ENCODE data around the gene FBXO3. TPM values are rescaled to one million over a fixed set of nuclear protein-coding genes. Genes with fewer than 3 reads are reported as not detected.

Gene FBXO3
- total and polyA plus RNA-seq, 9 of the 15 experiments (the other 6 are each of a cell fraction or from before 2014, with no cell fraction given) = 11.6 to 59.3 (median 29.2) TPM

DNA sequence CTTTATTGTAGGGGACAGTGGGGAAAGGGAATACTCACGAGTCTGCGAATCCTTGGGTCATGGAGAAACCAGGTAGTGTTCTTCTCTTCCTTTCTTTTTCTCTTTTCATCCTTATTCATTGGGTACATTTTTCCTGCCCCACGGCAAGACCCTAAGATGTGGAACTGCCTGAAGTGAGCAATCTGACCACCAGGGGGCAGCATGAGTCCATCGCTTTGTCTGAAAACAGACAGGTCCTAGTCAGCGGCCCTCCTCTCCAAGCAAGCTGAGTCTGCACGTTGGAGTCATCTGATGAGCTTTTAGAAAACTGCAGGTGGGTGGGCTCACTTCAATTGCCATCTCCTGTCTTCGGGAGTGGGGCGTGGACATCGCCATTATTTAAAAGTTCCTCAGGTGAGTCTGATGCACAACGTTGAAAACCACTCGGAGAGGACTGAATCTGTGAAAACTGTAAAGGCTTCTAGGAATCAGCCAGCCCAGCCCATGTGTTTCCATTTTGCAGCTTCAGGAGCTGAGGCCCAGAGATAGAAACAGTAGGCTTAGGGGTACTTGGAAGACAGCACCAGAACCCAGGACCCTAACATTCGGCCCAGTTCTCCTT lies 34.0 kb upstream of the FBXO3 start (continued):
- TF ChIP-seq, protein P1, sequence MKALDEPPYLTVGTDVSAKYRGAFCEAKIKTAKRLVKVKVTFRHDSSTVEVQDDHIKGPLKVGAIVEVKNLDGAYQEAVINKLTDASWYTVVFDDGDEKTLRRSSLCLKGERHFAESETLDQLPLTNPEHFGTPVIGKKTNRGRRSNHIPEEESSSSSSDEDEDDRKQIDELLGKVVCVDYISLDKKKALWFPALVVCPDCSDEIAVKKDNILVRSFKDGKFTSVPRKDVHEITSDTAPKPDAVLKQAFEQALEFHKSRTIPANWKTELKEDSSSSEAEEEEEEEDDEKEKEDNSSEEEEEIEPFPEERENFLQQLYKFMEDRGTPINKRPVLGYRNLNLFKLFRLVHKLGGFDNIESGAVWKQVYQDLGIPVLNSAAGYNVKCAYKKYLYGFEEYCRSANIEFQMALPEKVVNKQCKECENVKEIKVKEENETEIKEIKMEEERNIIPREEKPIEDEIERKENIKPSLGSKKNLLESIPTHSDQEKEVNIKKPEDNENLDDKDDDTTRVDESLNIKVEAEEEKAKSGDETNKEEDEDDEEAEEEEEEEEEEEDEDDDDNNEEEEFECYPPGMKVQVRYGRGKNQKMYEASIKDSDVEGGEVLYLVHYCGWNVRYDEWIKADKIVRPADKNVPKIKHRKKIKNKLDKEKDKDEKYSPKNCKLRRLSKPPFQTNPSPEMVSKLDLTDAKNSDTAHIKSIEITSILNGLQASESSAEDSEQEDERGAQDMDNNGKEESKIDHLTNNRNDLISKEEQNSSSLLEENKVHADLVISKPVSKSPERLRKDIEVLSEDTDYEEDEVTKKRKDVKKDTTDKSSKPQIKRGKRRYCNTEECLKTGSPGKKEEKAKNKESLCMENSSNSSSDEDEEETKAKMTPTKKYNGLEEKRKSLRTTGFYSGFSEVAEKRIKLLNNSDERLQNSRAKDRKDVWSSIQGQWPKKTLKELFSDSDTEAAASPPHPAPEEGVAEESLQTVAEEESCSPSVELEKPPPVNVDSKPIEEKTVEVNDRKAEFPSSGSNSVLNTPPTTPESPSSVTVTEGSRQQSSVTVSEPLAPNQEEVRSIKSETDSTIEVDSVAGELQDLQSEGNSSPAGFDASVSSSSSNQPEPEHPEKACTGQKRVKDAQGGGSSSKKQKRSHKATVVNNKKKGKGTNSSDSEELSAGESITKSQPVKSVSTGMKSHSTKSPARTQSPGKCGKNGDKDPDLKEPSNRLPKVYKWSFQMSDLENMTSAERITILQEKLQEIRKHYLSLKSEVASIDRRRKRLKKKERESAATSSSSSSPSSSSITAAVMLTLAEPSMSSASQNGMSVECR (CRISPR knock-in tag; IDR thresholded peaks at IDR 0.05) = no peak
- peak; percentile 86 for TF ChIP-seq SMC3 (conservative IDR thresholded peaks at IDR 0.05; ENCODE audit: insufficient read depth, low read depth, low read length)
- TF ChIP-seq, protein P2, sequence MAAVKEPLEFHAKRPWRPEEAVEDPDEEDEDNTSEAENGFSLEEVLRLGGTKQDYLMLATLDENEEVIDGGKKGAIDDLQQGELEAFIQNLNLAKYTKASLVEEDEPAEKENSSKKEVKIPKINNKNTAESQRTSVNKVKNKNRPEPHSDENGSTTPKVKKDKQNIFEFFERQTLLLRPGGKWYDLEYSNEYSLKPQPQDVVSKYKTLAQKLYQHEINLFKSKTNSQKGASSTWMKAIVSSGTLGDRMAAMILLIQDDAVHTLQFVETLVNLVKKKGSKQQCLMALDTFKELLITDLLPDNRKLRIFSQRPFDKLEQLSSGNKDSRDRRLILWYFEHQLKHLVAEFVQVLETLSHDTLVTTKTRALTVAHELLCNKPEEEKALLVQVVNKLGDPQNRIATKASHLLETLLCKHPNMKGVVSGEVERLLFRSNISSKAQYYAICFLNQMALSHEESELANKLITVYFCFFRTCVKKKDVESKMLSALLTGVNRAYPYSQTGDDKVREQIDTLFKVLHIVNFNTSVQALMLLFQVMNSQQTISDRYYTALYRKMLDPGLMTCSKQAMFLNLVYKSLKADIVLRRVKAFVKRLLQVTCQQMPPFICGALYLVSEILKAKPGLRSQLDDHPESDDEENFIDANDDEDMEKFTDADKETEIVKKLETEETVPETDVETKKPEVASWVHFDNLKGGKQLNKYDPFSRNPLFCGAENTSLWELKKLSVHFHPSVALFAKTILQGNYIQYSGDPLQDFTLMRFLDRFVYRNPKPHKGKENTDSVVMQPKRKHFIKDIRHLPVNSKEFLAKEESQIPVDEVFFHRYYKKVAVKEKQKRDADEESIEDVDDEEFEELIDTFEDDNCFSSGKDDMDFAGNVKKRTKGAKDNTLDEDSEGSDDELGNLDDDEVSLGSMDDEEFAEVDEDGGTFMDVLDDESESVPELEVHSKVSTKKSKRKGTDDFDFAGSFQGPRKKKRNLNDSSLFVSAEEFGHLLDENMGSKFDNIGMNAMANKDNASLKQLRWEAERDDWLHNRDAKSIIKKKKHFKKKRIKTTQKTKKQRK (IDR thresholded peaks at IDR 0.05; ENCODE audit: borderline replicate concordance, low read depth, low read length) = no peak
- TF ChIP-seq ZNF184 (CRISPR knock-in tag; IDR thresholded peaks at IDR 0.05) = no peak
- no peak for TF ChIP-seq ELF1 (tag; IDR thresholded peaks at IDR 0.05)
- TF ChIP-seq ZNF785 (CRISPR knock-in tag; IDR thresholded peaks at IDR 0.05) = no peak
- no peak for TF ChIP-seq CBX1 (IDR thresholded peaks at IDR 0.05; ENCODE audit: low read depth)
- TF ChIP-seq, protein P3, sequence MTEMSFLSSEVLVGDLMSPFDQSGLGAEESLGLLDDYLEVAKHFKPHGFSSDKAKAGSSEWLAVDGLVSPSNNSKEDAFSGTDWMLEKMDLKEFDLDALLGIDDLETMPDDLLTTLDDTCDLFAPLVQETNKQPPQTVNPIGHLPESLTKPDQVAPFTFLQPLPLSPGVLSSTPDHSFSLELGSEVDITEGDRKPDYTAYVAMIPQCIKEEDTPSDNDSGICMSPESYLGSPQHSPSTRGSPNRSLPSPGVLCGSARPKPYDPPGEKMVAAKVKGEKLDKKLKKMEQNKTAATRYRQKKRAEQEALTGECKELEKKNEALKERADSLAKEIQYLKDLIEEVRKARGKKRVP (CRISPR knock-in tag; IDR thresholded peaks at IDR 0.05) = no peak
- TF ChIP-seq CEBPB (tag; IDR thresholded peaks at IDR 0.05) = no peak
- no peak for TF ChIP-seq FOXJ3 (CRISPR knock-in tag; IDR thresholded peaks at IDR 0.05)
- TF ChIP-seq, protein P4, sequence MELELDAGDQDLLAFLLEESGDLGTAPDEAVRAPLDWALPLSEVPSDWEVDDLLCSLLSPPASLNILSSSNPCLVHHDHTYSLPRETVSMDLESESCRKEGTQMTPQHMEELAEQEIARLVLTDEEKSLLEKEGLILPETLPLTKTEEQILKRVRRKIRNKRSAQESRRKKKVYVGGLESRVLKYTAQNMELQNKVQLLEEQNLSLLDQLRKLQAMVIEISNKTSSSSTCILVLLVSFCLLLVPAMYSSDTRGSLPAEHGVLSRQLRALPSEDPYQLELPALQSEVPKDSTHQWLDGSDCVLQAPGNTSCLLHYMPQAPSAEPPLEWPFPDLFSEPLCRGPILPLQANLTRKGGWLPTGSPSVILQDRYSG (tag; conservative IDR thresholded peaks at IDR 0.05; ENCODE audit: low read depth) = no peak
- no peak for TF ChIP-seq RB1 (IDR thresholded peaks at IDR 0.05; ENCODE audit: low read depth)
- TF ChIP-seq PCBP1 (IDR thresholded peaks at IDR 0.05; ENCODE audit: low read depth, low read length, poor library complexity, severe bottlenecking) = no peak
- TF ChIP-seq NFXL1 (CRISPR knock-in tag; IDR thresholded peaks at IDR 0.05) = no peak
- no peak for TF ChIP-seq CREB1 (IDR thresholded peaks at IDR 0.05)
- TF ChIP-seq CREB1 (CRISPR knock-in tag; IDR thresholded peaks at IDR 0.05) = no peak
- no peak for TF ChIP-seq KLF1 (tag; IDR thresholded peaks at IDR 0.05)
- TF ChIP-seq ZNF41 (CRISPR knock-in tag; conservative IDR thresholded peaks at IDR 0.05) = no peak
